HepG2 (cell line): ENCODE results near the gene TEAD1. TPM values are rescaled to one million over a fixed set of nuclear protein-coding genes. Genes with fewer than 3 reads are reported as not detected.

Experiments used
- ATAC-seq: fragments of 200-7000 bp; cut with Tn5 transposase; 3 replicates; pipeline ENCODE4 v1.9.1; 2020; ENCODE audit warnings: mild to moderate bottlenecking, moderate library complexity
- BruUV-seq: library from RNA; stranded (reverse); fragments of 400-500 nt; replicated peaks from 2 replicates; lab custom pipeline; 2021; lab: Mats Ljungman, UMichigan
- CTCF ChIA-PET: fragments of 300-600 bp; formaldehyde crosslinking; extraction: SDS; loops from one replicate; lab custom pipeline; 2021; ENCODE audit warnings: low total read pairs, inconsistent platforms, low intra/inter-chr PET ratio; lab: Yijun Ruan, JAX
- POLR2A ChIA-PET: fragments of 350-600 bp; sonication (Branson Sonifier 250); formaldehyde crosslinking; loops from one replicate; lab custom pipeline; 2020; ENCODE audit warnings: antibody characterized with exemption, inconsistent platforms; lab: Yijun Ruan, JAX
- DNase-seq: peaks from one replicate; pipeline ENCODE4 v3.0.0-alpha.2; 2015; ENCODE audit warnings: low spot score
- FAIRE-seq: peaks from 3 replicates; lab custom pipeline; 2011; peaks lifted over from hg19 to GRCh38; lab: Jason Lieb, UNC
- H2AFZ ChIP-seq: one replicate; pipeline ENCODE4 v1.6.1; 2011; ENCODE audit warnings: low read length, inconsistent platforms
- H3K27ac ChIP-seq: fragments of 300-600 bp; 3 replicates; pipeline ENCODE4 v1.8.0; 2011; ENCODE audit warnings: mixed run types, mild to moderate bottlenecking, mixed read lengths, low read length, inconsistent platforms; ENCODE audit not compliant: insufficient read depth; ENCODE audit errors: extremely low read length
- H3K27me3 ChIP-seq, 2 experiments: fragments of 200-600 bp in 1 of 2; 2 replicates in 1 of 2; 3 replicates in 1 of 2; pipeline versions ENCODE4 v1.6.0 to v1.8.0; 2011; ENCODE audit warnings: low read length in 2 of 2, mild to moderate bottlenecking in 2 of 2, moderate library complexity in 2 of 2, inconsistent platforms in 1 of 2; ENCODE audit not compliant: insufficient read depth in 2 of 2, control insufficient read depth in 1 of 2
- H3K36me3 ChIP-seq, 2 experiments: fragments of 200-600 bp in 1 of 2; replicated peaks in 1 of 2; 2 replicates in 1 of 2; 3 replicates in 1 of 2; pipeline versions ENCODE4 v1.5.1 to v1.8.0; 2011; ENCODE audit warnings: low read length in 2 of 2, inconsistent platforms in 1 of 2; ENCODE audit not compliant: insufficient read depth in 2 of 2, control insufficient read depth in 1 of 2
- H3K4me1 ChIP-seq: 2 replicates; pipeline ENCODE4 v1.5.1; 2012; ENCODE audit warnings: low read length, inconsistent platforms; ENCODE audit not compliant: insufficient read depth
- H3K4me2 ChIP-seq: 2 replicates; pipeline ENCODE4 v1.6.0; 2011; ENCODE audit warnings: low read depth, low read length, inconsistent platforms
- H3K4me3 ChIP-seq, 3 experiments: fragments of 200-600 bp in 1 of 3; sonication (generic), shearing (Covaris generic) in 1 of 3; replicated peaks in 1 of 3; 2 replicates each; pipeline ENCODE4 v1.5.1; 2011 to 2016; ENCODE audit warnings: low read length in 3 of 3, inconsistent platforms in 2 of 3, low read depth in 2 of 3, mild to moderate bottlenecking in 2 of 3, control low read depth in 1 of 3, mixed read lengths in 1 of 3; ENCODE audit not compliant: insufficient read depth in 1 of 3
- H3K79me2 ChIP-seq: one replicate; pipeline ENCODE4 v1.6.1; 2011; ENCODE audit warnings: low read length, inconsistent platforms; ENCODE audit not compliant: insufficient read depth
- H3K9ac ChIP-seq: 2 replicates; pipeline ENCODE4 v1.6.0; 2011; ENCODE audit warnings: mild to moderate bottlenecking, low read depth, low read length, inconsistent platforms; ENCODE audit not compliant: insufficient read depth
- H3K9me3 ChIP-seq: 2 replicates; pipeline ENCODE4 v1.5.1; 2012; ENCODE audit warnings: mild to moderate bottlenecking, low read length
- H4K20me1 ChIP-seq: 2 replicates; pipeline ENCODE4 v1.6.0; 2011; ENCODE audit warnings: inconsistent platforms, mild to moderate bottlenecking, low read length, moderate library complexity; ENCODE audit not compliant: insufficient read depth
- ARHGAP35 ChIP-seq: sonication (generic); formaldehyde crosslinking; IDR thresholded peaks from 2 replicates; pipeline ENCODE4 v1.9.0; 2022; ENCODE audit warnings: mild to moderate bottlenecking, inconsistent platforms, moderate library complexity, missing genetic modification reagents, borderline replicate concordance
- ATF7 ChIP-seq, 2 experiments: fragments of 450-650 bp in 1 of 2; sonication (generic) in 1 of 2; formaldehyde crosslinking in 1 of 2; IDR thresholded peaks; 2 replicates each; pipeline versions ENCODE4 v1.4.0 to v1.6.1; 2016 to 2020; ENCODE audit warnings: antibody characterized with exemption in 1 of 2, mild to moderate bottlenecking in 1 of 2, missing genetic modification reagents in 1 of 2
- CBX5 ChIP-seq: sonication (generic); formaldehyde crosslinking; IDR thresholded peaks from 2 replicates; pipeline ENCODE4 v1.4.0; 2020; ENCODE audit warnings: missing genetic modification reagents, borderline replicate concordance
- CC2D1A ChIP-seq: sonication (generic); formaldehyde crosslinking; IDR thresholded peaks from 2 replicates; pipeline ENCODE4 v1.8.1; 2023; ENCODE audit warnings: mild to moderate bottlenecking, missing genetic modification reagents
- EHMT2 ChIP-seq: fragments of 200-600 bp; sonication (generic); IDR thresholded peaks from 2 replicates; pipeline ENCODE4 v1.7.0; 2017; ENCODE audit warnings: antibody characterized with exemption, low read depth, low read length, borderline replicate concordance
- MAFK ChIP-seq, 2 experiments: IDR thresholded peaks in 1 of 2; conservative IDR thresholded peaks in 1 of 2; 2 replicates each; pipeline ENCODE4 v1.6.1; 2011; ENCODE audit warnings: improper control_type of control experiment in 2 of 2, low read length in 2 of 2
- MIER3 ChIP-seq: IDR thresholded peaks from 2 replicates; pipeline ENCODE4 v1.6.1; 2016; ENCODE audit warnings: missing compliant biosample characterization, borderline replicate concordance
- NCOA5 ChIP-seq: sonication (generic); formaldehyde crosslinking; IDR thresholded peaks from 2 replicates; pipeline ENCODE4 v1.4.0; 2020; ENCODE audit warnings: missing genetic modification reagents
- NFIC ChIP-seq: IDR thresholded peaks from 2 replicates; pipeline ENCODE4 v1.6.1; 2012; ENCODE audit warnings: mild to moderate bottlenecking, low read length, inconsistent platforms
- PHF20 ChIP-seq: sonication (generic); formaldehyde crosslinking; IDR thresholded peaks from 2 replicates; pipeline ENCODE4 v1.5.0; 2020; ENCODE audit warnings: mild to moderate bottlenecking, missing genetic modification reagents
- REXO4 ChIP-seq: sonication (generic); formaldehyde crosslinking; IDR thresholded peaks from 2 replicates; pipeline ENCODE4 v1.8.0; 2022; ENCODE audit warnings: missing genetic modification reagents, mild to moderate bottlenecking, borderline replicate concordance
- SATB2 ChIP-seq: sonication (generic); formaldehyde crosslinking; IDR thresholded peaks from 2 replicates; pipeline ENCODE4 v1.5.0; 2020; ENCODE audit warnings: missing genetic modification reagents
- SMARCE1 ChIP-seq: fragments of 450-650 bp; IDR thresholded peaks from 2 replicates; pipeline ENCODE4 v1.6.1; 2017; ENCODE audit warnings: borderline replicate concordance
- SOX6 ChIP-seq, 2 experiments: fragments of 450-650 bp in 1 of 2; sonication (generic) in 1 of 2; formaldehyde crosslinking in 1 of 2; IDR thresholded peaks; 2 replicates each; pipeline versions ENCODE4 v1.4.0 to v1.6.1; 2017 to 2020; ENCODE audit warnings: antibody characterized with exemption in 1 of 2, mild to moderate bottlenecking in 1 of 2, missing genetic modification reagents in 1 of 2
- ZMYM2 ChIP-seq: sonication (generic); formaldehyde crosslinking; IDR thresholded peaks from 2 replicates; pipeline ENCODE4 v1.8.0; 2022; ENCODE audit warnings: mild to moderate bottlenecking, missing genetic modification reagents
- ZNF10 ChIP-seq: sonication (generic); formaldehyde crosslinking; IDR thresholded peaks from 2 replicates; pipeline ENCODE4 v1.4.0; 2020; ENCODE audit warnings: mild to moderate bottlenecking, low read depth, missing genetic modification reagents, borderline replicate concordance
- ZNF34 ChIP-seq: sonication (generic); formaldehyde crosslinking; IDR thresholded peaks from 2 replicates; pipeline ENCODE4 v1.4.0; 2020; ENCODE audit warnings: mild to moderate bottlenecking, missing genetic modification reagents, borderline replicate concordance
- ZNF558 ChIP-seq: sonication (generic); formaldehyde crosslinking; IDR thresholded peaks from 2 replicates; pipeline ENCODE4 v1.9.0; 2022; ENCODE audit warnings: mild to moderate bottlenecking, missing genetic modification reagents, borderline replicate concordance
- ZNF562 ChIP-seq: sonication (generic); formaldehyde crosslinking; IDR thresholded peaks from 2 replicates; pipeline ENCODE4 v1.8.0; 2022; ENCODE audit warnings: missing genetic modification reagents, borderline replicate concordance
- ZNF652 ChIP-seq: IDR thresholded peaks from 2 replicates; pipeline ENCODE4 v1.6.1; 2016; ENCODE audit warnings: low read depth, borderline replicate concordance
- ZNF891 ChIP-seq: sonication (generic); formaldehyde crosslinking; IDR thresholded peaks from 2 replicates; pipeline ENCODE4 v1.5.0; 2020; ENCODE audit warnings: mild to moderate bottlenecking, missing genetic modification reagents
- WGBS: methylation state at CpG from one replicate; pipeline ENCODE4 v1.1.6; 2017; ENCODE audit warnings: low lambda C conversion rate; 5-methylcytosine and 5-hydroxymethylcytosine counted together
- in situ Hi-C: cut with HindIII; loops from 2 replicates; pipeline ENCODE4 v1.10.0; 2017; ENCODE audit warnings: low pct_unique_long_range_greater_than_20kb; ENCODE audit not compliant: extremely low pct_ligation_motif_present
- intact Hi-C: fragments of 100-400 bp; cut with micrococcal nuclease; formaldehyde crosslinking; loops from one replicate; pipeline ENCODE4 v1.10.0; 2022; ENCODE audit not compliant: unreplicated experiment
- polyA plus RNA-seq, 8 experiments: library from polyadenylated mRNA; depleted of rRNA in 3 of 8; stranded (reverse) in 7 of 8; unstranded in 1 of 8; fragments of >200 nt; fragmentation: Illumina TruSeq in 4 of 8; extraction: Trizol in 4 of 8; gene quantifications; 2 replicates each; pipeline versions ENCODE4 v1.2.1 to v1.2.3, GENCODE V29; 2011 to 2016; ENCODE audit warnings: low read depth in 4 of 8, missing spikeins in 1 of 8, mixed read lengths in 1 of 8; ENCODE audit not compliant: insufficient read depth in 1 of 8
- total RNA-seq, 5 experiments: library from RNA; depleted of rRNA; stranded (reverse); fragments of >200 nt; fragmentation: Illumina TruSeq; extraction: Trizol; gene quantifications; 2 replicates each; pipeline ENCODE4 v1.2.3, GENCODE V29; 2016; ENCODE audit warnings: low read depth in 1 of 5
- TF ChIP-seq, protein P1 (sequence below): IDR thresholded peaks from 2 replicates; pipeline ENCODE4 v1.6.1; 2016; ENCODE audit warnings: low read depth
- TF ChIP-seq, protein P2 (sequence below): sonication (generic); formaldehyde crosslinking; IDR thresholded peaks from 2 replicates; pipeline ENCODE4 v1.5.0; 2020; ENCODE audit warnings: missing genetic modification reagents

Gene TEAD1
- total and polyA plus RNA-seq, 2 of the 13 experiments (the other 11 are each of a cell fraction or from before 2014, with no cell fraction given), result 20.1 to 30.5 TPM

DNA sequence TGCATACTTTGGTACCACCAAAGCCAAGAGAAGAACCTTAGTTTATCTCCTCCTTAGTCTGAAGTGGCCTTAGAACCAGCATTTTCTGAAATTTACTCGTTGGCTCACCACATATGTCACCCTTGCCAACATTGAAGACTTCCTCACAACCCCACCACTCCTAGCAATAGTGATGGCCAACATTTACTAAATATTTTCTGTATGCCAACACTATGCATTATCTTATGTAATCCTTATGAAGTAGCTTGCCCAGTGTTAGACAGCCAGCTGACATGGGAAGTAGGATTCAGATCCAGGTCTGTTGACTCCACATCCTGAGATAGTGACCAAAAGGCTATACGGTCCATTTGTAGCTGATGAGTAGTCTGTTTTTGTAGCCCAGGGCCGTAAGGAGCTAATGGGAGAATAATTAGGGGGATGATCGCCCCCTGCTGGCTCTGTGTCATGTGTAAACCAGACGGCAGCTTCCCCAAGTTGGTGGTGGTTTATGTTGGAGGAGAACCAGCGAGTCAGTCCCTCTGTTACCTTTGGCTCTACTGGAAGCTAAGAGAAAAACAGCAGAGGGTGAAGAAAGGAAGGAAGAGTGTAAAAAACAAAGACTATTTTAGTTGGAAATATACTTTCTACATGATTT lies 214.4 kb downstream of the TEAD1 start:
- in situ Hi-C loops, result loop anchor here (5.0 to 10.0 kb wide), 3 partner anchors 214 to 561 kb away; partner anchors contain the start of gene TEAD1
- Histone ChIP-seq H3K9ac (no peak overlapping the region), H2AFZ (no peak overlapping the region), H3K4me3 (no peak overlapping the region), H3K36me3 (peaks cover 12 to 34% of the 10 kb centered on the region in 2 experiments; a peak in 4 of 5 replicates), H3K4me1 (no peaks in the 10 kb centered on the region), H3K27me3 (no peaks in the 10 kb centered on the region), H4K20me1 (no peaks in the 10 kb centered on the region), H3K79me2 (no peaks in the 10 kb centered on the region), H3K4me2 (no peak overlapping the region), H3K9me3 (no peaks in the 10 kb centered on the region), H3K27ac (no peak overlapping the region)
- BruUV-seq, result no TSS peak
- FAIRE-seq (peak; percentile 88), DNase-seq (peak; percentile 71), ATAC-seq (peak; percentile 90)
- ChIA-PET POLR2A (interaction anchor here (1.0 to 1.7 kb wide), 5 partner anchors 42 to 289 kb away, joined by 3 to 6 read pairs (median 5); no protein-coding TSS in a partner anchor), CTCF (interaction anchor here (1.4 to 2.3 kb wide), 2 partner anchors 289 to 557 kb away, joined by 14 to 20 read pairs; no protein-coding TSS in a partner anchor)
- 36% methylated on average over 6 of the region's 6 CpGs for WGBS
- intact Hi-C loops, result loop anchor here (1.0 to 10.0 kb wide), 4 partner anchors 124 to 289 kb away; no protein-coding TSS in a partner anchor
- TF ChIP-seq MIER3 (CRISPR knock-in tag) (no peak), ZMYM2 (CRISPR knock-in tag) (no peak), ZNF558 (CRISPR knock-in tag) (no peak), SOX6 (IDR thresholded peaks at IDR 0.05) (no peak), SOX6 (CRISPR knock-in tag; IDR thresholded peaks at IDR 0.05) (peak; percentile 19; the same call in 1 of the 2 replicates), ATF7 (IDR thresholded peaks at IDR 0.05) (no peak), ATF7 (CRISPR knock-in tag; IDR thresholded peaks at IDR 0.05) (no peak), REXO4 (CRISPR knock-in tag) (no peak), SATB2 (no peak), PHF20 (no peak), NCOA5 (no peak), EHMT2 (no peak), ARHGAP35 (CRISPR knock-in tag) (no peak), ZNF562 (CRISPR knock-in tag) (no peak), ZNF34 (CRISPR knock-in tag) (no peak), NFIC (no peak), CC2D1A (CRISPR knock-in tag) (no peak), MAFK (conservative IDR thresholded peaks at IDR 0.05 in 1 of 2, IDR thresholded peaks at IDR 0.05 in 1 of 2; ENCODE audit: low read length in 2 of 2) (no peak), ZNF10 (no peak), CBX5 (CRISPR knock-in tag) (no peak), ZNF652 (CRISPR knock-in tag) (no peak), SMARCE1 (no peak), ZNF891 (CRISPR knock-in tag) (no peak)
- TF ChIP-seq, protein P1, sequence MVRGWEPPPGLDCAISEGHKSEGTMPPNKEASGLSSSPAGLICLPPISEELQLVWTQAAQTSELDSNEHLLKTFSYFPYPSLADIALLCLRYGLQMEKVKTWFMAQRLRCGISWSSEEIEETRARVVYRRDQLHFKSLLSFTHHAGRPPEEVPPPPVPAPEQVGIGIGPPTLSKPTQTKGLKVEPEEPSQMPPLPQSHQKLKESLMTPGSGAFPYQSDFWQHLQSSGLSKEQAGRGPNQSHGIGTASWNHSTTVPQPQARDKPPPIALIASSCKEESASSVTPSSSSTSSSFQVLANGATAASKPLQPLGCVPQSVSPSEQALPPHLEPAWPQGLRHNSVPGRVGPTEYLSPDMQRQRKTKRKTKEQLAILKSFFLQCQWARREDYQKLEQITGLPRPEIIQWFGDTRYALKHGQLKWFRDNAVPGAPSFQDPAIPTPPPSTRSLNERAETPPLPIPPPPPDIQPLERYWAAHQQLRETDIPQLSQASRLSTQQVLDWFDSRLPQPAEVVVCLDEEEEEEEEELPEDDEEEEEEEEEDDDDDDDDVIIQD, result no peak
- TF ChIP-seq, protein P2, sequence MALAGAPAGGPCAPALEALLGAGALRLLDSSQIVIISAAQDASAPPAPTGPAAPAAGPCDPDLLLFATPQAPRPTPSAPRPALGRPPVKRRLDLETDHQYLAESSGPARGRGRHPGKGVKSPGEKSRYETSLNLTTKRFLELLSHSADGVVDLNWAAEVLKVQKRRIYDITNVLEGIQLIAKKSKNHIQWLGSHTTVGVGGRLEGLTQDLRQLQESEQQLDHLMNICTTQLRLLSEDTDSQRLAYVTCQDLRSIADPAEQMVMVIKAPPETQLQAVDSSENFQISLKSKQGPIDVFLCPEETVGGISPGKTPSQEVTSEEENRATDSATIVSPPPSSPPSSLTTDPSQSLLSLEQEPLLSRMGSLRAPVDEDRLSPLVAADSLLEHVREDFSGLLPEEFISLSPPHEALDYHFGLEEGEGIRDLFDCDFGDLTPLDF, result no peak
